ENCODE results near the gene ATRN. TPM values are rescaled to one million over a fixed set of nuclear protein-coding genes. Genes with fewer than 3 reads are reported as not detected.

The ATRN gene
- total and polyA plus RNA-seq, 2 donors (not counting 3 experiments of a cell fraction or from before 2014, with no cell fraction given) = 32.3 to 33.1 TPM

- no peak for FAIRE-seq
- Histone ChIP-seq H3K9ac (replicated peaks; ENCODE audit: extremely low read depth, insufficient read depth, low read length) (no peak overlapping the region), H3K4me3 (replicated peaks in 1 of 3; ENCODE audit: insufficient read depth in 1 of 3, low read depth in 1 of 3, low read length in 3 of 3) (no peak overlapping the region), H2AFZ (ENCODE audit: low read depth, low read length) (no peak overlapping the region), H3K27ac (ENCODE audit: insufficient read depth, low read depth, low read length) (no peak overlapping the region), H4K20me1 (replicated peaks; ENCODE audit: control insufficient read depth, extremely low read depth, insufficient read depth, low read length) (no peaks in the 10 kb centered on the region), H3K79me2 (ENCODE audit: control insufficient read depth, insufficient read depth, low read length) (no peaks in the 10 kb centered on the region), H3K9me1 (replicated peaks; ENCODE audit: control insufficient read depth, extremely low read depth, insufficient read depth, low read length) (no peaks in the 10 kb centered on the region), H3K36me3 (ENCODE audit: control insufficient read depth in 2 of 2, extremely low read depth in 1 of 2, insufficient read depth in 2 of 2, low read length in 2 of 2) (no peaks in the 10 kb centered on the region), H3K27me3 (ENCODE audit: control insufficient read depth in 2 of 2, insufficient read depth in 2 of 2, low read length in 2 of 2) (no peaks in the 10 kb centered on the region), H3K4me1 (ENCODE audit: control insufficient read depth, extremely low read depth, insufficient read depth, low read length) (no peaks in the 10 kb centered on the region), H3K4me2 (ENCODE audit: insufficient read depth, low read length) (no peak overlapping the region), H3K9me3 (replicated peaks; ENCODE audit: control insufficient read depth, insufficient read depth, low read length) (no peaks in the 10 kb centered on the region)
- DNase-seq (ENCODE audit: low read depth, low spot score) = no peak
- dilution Hi-C loops (cut with MboI; ENCODE audit: extremely low pct_ligation_motif_present, low sequenced_read_pairs) = no loop called here
- intact Hi-C loops (cut with micrococcal nuclease) = no loop called here
- ChIA-PET CTCF (interaction anchor here (1.2 kb wide), 1 partner anchor 10 kb away, joined by 3 read pairs; no protein-coding TSS in a partner anchor), POLR2A (no interaction called here)
- BruUV-seq (replicated peaks) = no TSS peak
- TF ChIP-seq MAX (IDR thresholded peaks at IDR 0.05; ENCODE audit: insufficient read depth, insufficient read length) = no peak
- TF ChIP-seq POLR2AphosphoS5 (IDR thresholded peaks at IDR 0.05; ENCODE audit: insufficient read depth, low read depth, low read length) = no peak
- TF ChIP-seq MYC (IDR thresholded peaks at IDR 0.05; ENCODE audit: low read depth, low read length) = no peak
- TF ChIP-seq, protein P1, sequence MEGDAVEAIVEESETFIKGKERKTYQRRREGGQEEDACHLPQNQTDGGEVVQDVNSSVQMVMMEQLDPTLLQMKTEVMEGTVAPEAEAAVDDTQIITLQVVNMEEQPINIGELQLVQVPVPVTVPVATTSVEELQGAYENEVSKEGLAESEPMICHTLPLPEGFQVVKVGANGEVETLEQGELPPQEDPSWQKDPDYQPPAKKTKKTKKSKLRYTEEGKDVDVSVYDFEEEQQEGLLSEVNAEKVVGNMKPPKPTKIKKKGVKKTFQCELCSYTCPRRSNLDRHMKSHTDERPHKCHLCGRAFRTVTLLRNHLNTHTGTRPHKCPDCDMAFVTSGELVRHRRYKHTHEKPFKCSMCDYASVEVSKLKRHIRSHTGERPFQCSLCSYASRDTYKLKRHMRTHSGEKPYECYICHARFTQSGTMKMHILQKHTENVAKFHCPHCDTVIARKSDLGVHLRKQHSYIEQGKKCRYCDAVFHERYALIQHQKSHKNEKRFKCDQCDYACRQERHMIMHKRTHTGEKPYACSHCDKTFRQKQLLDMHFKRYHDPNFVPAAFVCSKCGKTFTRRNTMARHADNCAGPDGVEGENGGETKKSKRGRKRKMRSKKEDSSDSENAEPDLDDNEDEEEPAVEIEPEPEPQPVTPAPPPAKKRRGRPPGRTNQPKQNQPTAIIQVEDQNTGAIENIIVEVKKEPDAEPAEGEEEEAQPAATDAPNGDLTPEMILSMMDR (IDR thresholded peaks at IDR 0.05; ENCODE audit: extremely low read depth in 1 of 2, insufficient read depth in 1 of 2, low read depth in 1 of 2, low read length in 2 of 2) = no peak
- no peak for TF ChIP-seq FOS (IDR thresholded peaks at IDR 0.05; ENCODE audit: borderline replicate concordance, insufficient read depth, low read length)
- no peak for TF ChIP-seq JUN (IDR thresholded peaks at IDR 0.05; ENCODE audit: borderline replicate concordance, insufficient read depth, insufficient read length, low read depth)
- no peak for TF ChIP-seq GATA2 (IDR thresholded peaks at IDR 0.05; ENCODE audit: insufficient read depth, insufficient read length, low read depth, low read length)
- TF ChIP-seq POLR2A (IDR thresholded peaks at IDR 0.05; ENCODE audit: low read depth, low read length) = no peak
- no peak for TF ChIP-seq EZH2 (IDR thresholded peaks at IDR 0.05; ENCODE audit: borderline replicate concordance, low read depth, low read length, severe bottlenecking)
Observed at GRCh38 chr20:3613821-3614440, 143.1 kb downstream of the ATRN start.
